ENCODE measurements around the gene RNLS.

The RNLS gene

DNA sequence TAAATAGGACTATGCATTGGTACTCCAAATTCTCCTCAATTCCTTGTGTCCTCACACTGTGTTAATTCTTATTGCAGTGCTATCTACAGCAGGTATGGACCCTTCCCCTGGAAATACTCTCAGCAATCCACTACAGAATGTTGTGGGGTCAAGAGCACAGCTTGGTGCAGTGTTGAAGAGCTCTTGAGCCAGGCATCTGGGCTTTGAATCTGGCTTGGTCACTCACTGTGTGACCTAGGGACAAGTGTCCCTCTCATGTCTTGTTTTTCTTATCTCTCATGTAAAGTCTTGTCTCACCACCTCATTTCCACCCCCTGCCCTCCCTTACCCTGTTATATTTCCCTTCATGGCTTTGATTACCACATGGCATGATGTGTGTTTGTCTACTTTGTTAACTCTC, 159.4 kb downstream of the RNLS start:
- DNase-seq: no peak

DNA sequence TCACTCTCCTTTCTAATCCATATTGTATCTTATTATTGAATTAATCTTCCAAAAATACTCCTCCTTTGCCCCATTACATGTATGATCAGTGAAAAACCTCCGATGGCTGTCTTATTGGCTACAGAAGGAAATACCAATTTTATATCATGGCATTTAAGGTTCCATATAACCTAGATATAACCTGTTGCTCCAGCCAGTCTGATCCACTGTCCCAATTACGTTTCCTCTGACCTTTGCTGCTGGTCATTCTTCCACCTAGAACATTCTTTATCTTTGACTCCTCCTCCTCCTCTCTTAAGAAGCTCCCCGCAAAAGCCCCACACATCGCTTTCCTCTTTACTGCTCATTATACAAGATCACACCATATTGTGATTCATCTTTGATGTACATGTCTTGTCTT, 161.5 kb downstream of the RNLS start:
- DNase-seq: no peak

GRCh38 chr10:88418871-88419270, 164.2 kb downstream of the RNLS start:
- DNase-seq: no peak

GRCh38 chr10:88417387-88418030, 165.6 kb downstream of the RNLS start:
- no peak for DNase-seq

DNA sequence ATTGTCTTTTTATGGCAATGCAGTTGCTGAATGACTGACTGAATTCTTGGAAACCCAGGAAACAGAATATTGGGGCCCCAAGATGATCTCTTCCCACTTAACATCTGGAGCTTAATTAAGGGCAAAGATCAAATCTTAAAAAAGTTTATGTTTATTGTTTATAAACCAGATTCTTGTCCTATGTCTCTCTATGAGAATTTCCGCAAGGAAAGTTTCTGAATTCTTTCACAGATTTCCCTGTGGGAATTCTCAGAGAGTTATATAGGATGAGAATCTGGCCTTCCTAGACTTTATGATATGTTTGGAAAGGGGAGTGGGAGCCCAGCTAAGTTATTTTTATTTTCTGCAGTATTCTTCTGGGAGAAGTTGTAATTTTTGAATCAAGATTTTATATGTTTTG, 166.3 kb downstream of the RNLS start:
- no peak for DNase-seq

DNA sequence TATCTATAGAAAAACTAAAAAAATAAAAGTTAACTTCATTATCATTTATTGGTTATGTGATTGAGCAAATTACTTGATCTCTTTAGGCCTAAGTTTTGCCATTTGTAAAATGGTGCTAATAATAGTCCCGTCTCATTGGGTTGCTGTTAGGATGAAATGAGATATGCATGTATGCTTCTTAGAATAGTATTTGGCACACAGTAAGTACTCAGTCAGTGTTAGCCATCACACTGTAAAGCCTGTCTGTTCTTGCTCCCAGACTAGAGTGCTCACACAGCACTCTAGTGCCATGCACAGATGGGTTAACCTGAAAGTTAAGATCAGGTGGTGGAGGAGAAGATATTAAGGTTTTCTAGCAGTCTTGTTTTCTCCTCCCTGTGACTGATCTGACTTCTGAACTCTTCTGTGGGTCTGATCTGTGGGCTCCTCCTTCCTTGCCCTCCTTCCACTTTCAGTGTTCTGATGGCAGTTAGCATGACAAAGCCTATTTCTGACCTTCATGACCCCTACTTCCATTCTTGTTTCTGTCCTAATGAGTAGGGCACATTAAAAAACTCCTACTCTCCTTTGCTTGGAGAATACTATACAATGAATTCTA, 167.5 kb downstream of the RNLS start:
- DNase-seq: no peak

DNA sequence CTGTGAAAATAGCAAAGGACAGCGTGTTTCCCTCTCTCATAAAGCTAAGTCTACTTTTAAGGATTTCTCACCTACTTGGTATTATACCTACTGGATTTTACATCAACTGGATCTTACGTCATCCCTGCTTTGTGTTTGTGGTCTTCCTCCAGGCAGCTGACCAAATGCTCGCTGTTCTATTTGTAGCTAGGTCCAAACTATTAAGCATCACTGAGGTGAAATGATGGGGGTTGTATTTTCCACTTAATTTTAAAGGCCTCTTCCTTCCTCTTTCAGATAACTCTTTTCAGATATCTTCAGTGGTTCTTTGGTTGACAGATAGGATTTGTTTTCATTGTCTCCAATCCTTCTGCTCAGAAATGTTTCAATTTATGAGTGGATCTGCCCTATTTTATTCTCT, 169.7 kb downstream of the RNLS start:
- no peak for DNase-seq

- no peak for DNase-seq
Measured at GRCh38 chr10:88411772-88412349, 171.3 kb downstream of the RNLS start.

DNA sequence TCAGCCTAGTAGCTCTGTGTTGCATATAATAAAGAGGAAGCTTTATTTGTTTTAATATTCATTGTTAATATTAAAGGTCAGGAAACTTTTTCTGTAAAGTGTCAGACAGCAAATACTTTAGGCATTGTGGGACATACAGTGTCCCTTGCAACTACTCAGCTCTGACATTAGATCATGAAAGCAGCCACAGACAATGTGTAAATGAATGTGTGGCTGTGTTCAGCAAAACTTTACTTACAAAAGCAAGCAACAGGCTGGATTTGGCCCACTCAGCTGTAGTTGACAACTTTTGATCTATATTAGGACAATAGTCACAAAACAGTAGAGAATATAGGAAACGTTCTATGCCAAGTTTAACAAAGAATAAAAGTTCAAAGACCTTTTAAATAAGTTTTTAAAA, 173.3 kb downstream of the RNLS start:
- DNase-seq: no peak

GRCh38 chr10:88409236-88409635, 173.9 kb downstream of the RNLS start:
- no peak for DNase-seq

DNA sequence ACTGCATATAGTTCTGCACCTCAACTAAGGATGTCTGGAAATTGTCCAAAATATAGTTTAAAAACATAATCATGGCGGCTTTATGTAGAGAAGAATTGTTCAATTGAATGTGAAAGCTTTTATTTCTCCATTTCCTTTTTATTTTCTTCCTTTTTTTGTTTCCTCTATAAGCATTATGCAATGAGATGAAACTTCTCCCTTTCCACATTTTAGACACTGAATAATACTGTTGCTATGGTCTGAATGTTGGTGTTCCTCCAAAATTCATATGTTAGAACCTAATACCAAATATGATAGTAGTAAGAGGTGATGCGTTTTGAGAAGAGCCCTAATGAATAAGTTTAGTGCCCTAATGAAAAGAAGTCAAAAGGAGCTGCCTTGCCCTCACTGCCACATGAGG, 175.0 kb downstream of the RNLS start:
- no peak for DNase-seq

GRCh38 chr10:88404133-88404532, 179.0 kb downstream of the RNLS start:
- no peak for DNase-seq

GRCh38 chr10:88401671-88402347, 181.3 kb downstream of the RNLS start:
- DNase-seq: no peak

DNA sequence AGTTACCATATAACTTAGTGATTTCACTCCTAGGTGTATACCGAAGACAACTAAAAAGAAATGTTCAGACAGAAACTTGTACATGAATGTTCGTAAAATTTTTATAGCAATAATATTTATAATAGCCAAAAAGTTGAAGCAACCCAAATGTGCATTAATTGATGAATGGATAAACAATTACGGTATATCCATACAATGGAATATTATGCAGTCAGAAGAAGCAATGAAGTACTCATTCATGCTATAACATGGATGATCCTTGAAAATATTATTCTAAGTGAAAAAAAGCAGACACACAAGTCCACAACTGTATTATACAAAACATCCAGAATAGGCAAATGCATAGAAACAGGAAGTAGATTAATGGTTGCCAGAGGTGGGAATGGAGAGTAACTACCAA, 183.9 kb downstream of the RNLS start:
- no peak for DNase-seq

DNA sequence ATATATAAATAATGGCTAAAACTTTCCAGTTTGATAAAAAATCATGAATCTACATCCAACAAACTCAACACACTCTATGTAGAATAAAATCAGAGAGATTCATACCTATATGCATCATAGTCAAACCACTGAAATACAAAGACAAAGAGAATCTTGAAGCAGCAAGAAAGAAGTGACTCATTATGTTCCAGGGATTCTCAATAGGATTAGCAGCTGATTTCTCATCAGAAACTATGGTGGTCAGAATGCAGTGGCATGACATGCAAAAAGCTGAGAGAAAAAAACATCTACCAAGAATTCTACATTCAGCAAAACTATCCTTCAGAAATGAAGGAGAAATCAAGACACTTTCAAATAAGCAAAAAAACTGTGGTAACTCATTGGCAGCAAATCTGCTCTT, 187.4 kb downstream of the RNLS start:
- DNase-seq: no peak

GRCh38 chr10:88392222-88392621, 190.9 kb downstream of the RNLS start:
- no peak for DNase-seq

GRCh38 chr10:88390041-88390440, 193.1 kb downstream of the RNLS start:
- no peak for DNase-seq

GRCh38 chr10:88389456-88389855, 193.7 kb downstream of the RNLS start:
- no peak for DNase-seq

DNA sequence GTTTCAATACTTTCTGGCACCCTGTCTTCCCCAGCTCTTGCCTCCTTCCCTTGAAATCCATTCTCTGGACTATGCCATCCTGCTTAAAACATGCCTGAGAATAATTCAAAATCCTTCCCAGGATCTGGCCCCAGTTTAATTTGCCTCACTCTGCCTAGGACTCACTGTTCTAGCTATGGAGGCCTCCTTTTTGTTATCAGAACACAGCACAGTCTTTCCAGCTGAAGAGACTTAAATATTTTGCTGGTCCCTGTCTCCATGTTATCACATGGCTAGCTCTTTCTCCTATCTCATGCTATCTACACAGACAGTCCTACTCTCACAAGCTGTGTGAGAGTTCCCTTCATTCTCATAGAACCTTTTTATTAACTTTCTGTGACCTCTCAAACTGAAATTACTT, 194.8 kb downstream of the RNLS start:
- DNase-seq: no peak

GRCh38 chr10:88386821-88387773, 196.0 kb downstream of the RNLS start:
- no peak for DNase-seq

DNA sequence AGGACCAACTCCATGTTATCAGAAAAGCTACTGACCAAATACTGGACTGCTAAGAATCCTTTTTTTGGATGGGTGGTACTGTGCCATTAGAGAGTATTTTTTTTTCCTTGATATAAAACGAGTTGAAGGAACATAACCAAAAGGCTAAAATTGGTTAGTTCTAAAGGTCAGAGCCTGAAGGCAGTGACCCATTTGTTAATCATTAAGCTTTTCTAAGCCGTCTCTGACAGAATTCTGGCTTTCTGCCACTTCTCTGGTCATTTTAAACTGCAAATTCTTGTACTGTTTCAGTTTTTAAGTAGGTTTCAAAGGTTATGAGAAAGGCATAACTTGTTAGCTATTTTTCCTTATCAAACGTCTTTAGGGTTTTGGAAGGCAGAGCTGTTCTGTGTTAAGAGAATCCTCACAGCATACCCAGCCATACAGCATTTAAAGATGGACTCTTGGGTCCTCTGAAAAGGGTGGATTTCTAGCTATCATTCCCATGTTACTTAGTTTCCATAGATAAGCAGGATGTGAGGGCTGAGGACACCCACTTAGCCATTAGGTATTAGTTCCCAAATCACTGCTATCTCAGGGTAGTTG, 196.8 kb downstream of the RNLS start:
- DNase-seq: no peak

DNA sequence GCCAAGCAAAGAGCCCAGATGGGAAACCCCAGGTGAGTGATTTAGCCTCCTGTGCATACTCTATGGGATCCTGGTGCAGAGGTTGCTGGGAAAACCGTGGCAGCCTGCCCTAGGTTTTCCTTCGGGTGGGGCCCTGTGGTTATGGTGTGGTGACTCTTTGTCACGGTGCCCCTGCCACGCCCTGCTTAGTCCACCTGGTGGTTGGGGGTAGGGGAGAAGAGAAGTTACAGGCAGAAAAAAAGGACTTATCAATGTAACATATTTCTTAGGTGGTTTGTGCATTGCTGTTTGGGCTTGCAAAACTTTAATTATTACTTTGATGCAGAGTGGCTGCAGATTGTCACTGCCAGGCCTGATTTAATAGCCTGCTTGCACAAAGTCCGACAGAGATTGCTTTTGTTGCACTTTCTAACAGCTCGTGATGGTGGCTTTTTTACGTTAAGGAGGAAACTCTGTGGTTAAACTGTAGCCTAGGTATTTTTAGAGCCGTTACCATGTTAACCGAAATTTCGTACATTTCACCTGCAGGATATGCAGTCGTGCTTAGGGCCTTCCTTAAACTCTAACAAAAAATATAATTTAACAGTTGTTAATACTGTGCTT, 197.4 kb downstream of the RNLS start:
- DNase-seq: peak; percentile 0

Measured in NCI-H2171 treated with DMSO at 0.1 percent for 48 hours (cell line).